HepG2 (cell line): ENCODE measurements around the gene MCFD2. TPM values are rescaled to one million over a fixed set of nuclear protein-coding genes. Genes with fewer than 3 reads are reported as not detected.

Experiments
- AGO2 ChIP-seq: fragments of 200-400 bp; formaldehyde crosslinking; optimal IDR thresholded peaks from 2 replicates; pipeline ENCODE3; 2017; ENCODE audit warnings: mild to moderate bottlenecking, low read depth, low read length, moderate library complexity
- ATM ChIP-seq: fragments of 450-650 bp; IDR thresholded peaks from 2 replicates; pipeline ENCODE4 v1.7.1; 2017; ENCODE audit warnings: mild to moderate bottlenecking, borderline replicate concordance
- BATF2 ChIP-seq: sonication (generic); formaldehyde crosslinking; IDR thresholded peaks from 2 replicates; pipeline ENCODE4 v1.8.0; 2022; ENCODE audit warnings: mild to moderate bottlenecking, missing genetic modification reagents, moderate library complexity
- CC2D1A ChIP-seq: sonication (generic); formaldehyde crosslinking; IDR thresholded peaks from 2 replicates; pipeline ENCODE4 v1.8.1; 2023; ENCODE audit warnings: mild to moderate bottlenecking, missing genetic modification reagents
- CENPT ChIP-seq: sonication (generic); formaldehyde crosslinking; IDR thresholded peaks from 2 replicates; pipeline ENCODE4 v1.8.0; 2022; ENCODE audit warnings: low read depth, mild to moderate bottlenecking, moderate library complexity, missing genetic modification reagents
- CREB1 ChIP-seq, 2 experiments: fragments of 450-650 bp in 1 of 2; IDR thresholded peaks; 2 replicates each; pipeline ENCODE4 v1.6.1; 2016 to 2017; ENCODE audit warnings: control low read depth in 1 of 2, mild to moderate bottlenecking in 1 of 2, missing compliant biosample characterization in 1 of 2, missing genetic modification characterization in 1 of 2
- FOXO4 ChIP-seq: sonication (generic); formaldehyde crosslinking; conservative IDR thresholded peaks from 2 replicates; pipeline ENCODE4 v1.8.1; 2023; ENCODE audit warnings: missing genetic modification reagents
- FOXP4 ChIP-seq: sonication (generic); formaldehyde crosslinking; IDR thresholded peaks from 2 replicates; pipeline ENCODE4 v1.4.0; 2020; ENCODE audit warnings: missing genetic modification reagents
- GATAD2A ChIP-seq: IDR thresholded peaks from 2 replicates; pipeline ENCODE4 v1.6.1; 2016
- GLI4 ChIP-seq: sonication (generic); formaldehyde crosslinking; IDR thresholded peaks from 2 replicates; pipeline ENCODE4 v1.5.1; 2020; ENCODE audit warnings: missing genetic modification reagents, mild to moderate bottlenecking, moderate library complexity, borderline replicate concordance
- IKZF5 ChIP-seq: IDR thresholded peaks from 2 replicates; pipeline ENCODE4 v1.6.1; 2018; ENCODE audit warnings: missing genetic modification reagents, mild to moderate bottlenecking, missing compliant biosample characterization
- NCOA5 ChIP-seq: sonication (generic); formaldehyde crosslinking; IDR thresholded peaks from 2 replicates; pipeline ENCODE4 v1.4.0; 2020; ENCODE audit warnings: missing genetic modification reagents
- PAXIP1 ChIP-seq: sonication (generic); formaldehyde crosslinking; conservative IDR thresholded peaks from 2 replicates; pipeline ENCODE4 v1.4.0; 2020; ENCODE audit warnings: mild to moderate bottlenecking, missing genetic modification reagents, moderate library complexity
- RBFOX2 ChIP-seq: fragments of 200-400 bp; formaldehyde crosslinking; IDR thresholded peaks from 2 replicates; pipeline ENCODE4 v1.6.1; 2017; ENCODE audit warnings: low read depth, mild to moderate bottlenecking, low read length
- SETDB1 ChIP-seq: sonication (generic); formaldehyde crosslinking; IDR thresholded peaks from 2 replicates; pipeline ENCODE4 v1.5.1; 2020; ENCODE audit warnings: missing genetic modification reagents, mild to moderate bottlenecking, borderline replicate concordance
- SIX4 ChIP-seq: sonication (generic); formaldehyde crosslinking; IDR thresholded peaks from 2 replicates; pipeline ENCODE4 v1.4.0; 2020; ENCODE audit warnings: missing genetic modification reagents
- ZNF136 ChIP-seq: sonication (generic); formaldehyde crosslinking; IDR thresholded peaks from 2 replicates; pipeline ENCODE4 v1.8.1; 2022; ENCODE audit warnings: low read depth, mild to moderate bottlenecking, moderate library complexity, missing genetic modification reagents
- ZNF205 ChIP-seq: IDR thresholded peaks from 2 replicates; pipeline ENCODE4 v1.6.1; 2018; ENCODE audit warnings: missing biosample characterization, missing genetic modification reagents
- ZNF30 ChIP-seq: sonication (generic); formaldehyde crosslinking; IDR thresholded peaks from 2 replicates; pipeline ENCODE4 v1.5.0; 2020; ENCODE audit warnings: mild to moderate bottlenecking, missing genetic modification reagents
- polyA plus RNA-seq, 8 experiments: library from polyadenylated mRNA; depleted of rRNA in 3 of 8; stranded (reverse) in 7 of 8; unstranded in 1 of 8; fragments of >200 nt; fragmentation: Illumina TruSeq in 4 of 8; extraction: Trizol in 4 of 8; gene quantifications; 2 replicates each; pipeline versions ENCODE4 v1.2.1 to v1.2.3, GENCODE V29; 2011 to 2016; ENCODE audit warnings: low read depth in 4 of 8, missing spikeins in 1 of 8, mixed read lengths in 1 of 8; ENCODE audit not compliant: insufficient read depth in 1 of 8
- total RNA-seq, 5 experiments: library from RNA; depleted of rRNA; stranded (reverse); fragments of >200 nt; fragmentation: Illumina TruSeq; extraction: Trizol; gene quantifications; 2 replicates each; pipeline ENCODE4 v1.2.3, GENCODE V29; 2016; ENCODE audit warnings: low read depth in 1 of 5
- TF ChIP-seq, protein P1 (sequence below): sonication (generic); formaldehyde crosslinking; IDR thresholded peaks from 2 replicates; pipeline ENCODE4 v1.4.0; 2020; ENCODE audit warnings: low read depth, mild to moderate bottlenecking, missing genetic modification reagents

The MCFD2 gene
- total and polyA plus RNA-seq, 2 of the 13 experiments (the other 11 are each of a cell fraction or from before 2014, with no cell fraction given) = 183 to 232 TPM

GRCh38 chr2:46954951-46955571 lies 39.5 kb upstream of the MCFD2 start (continued):
- TF ChIP-seq BATF2 (CRISPR knock-in tag) = no peak
- no peak for TF ChIP-seq SIX4 (CRISPR knock-in tag)
- no peak for TF ChIP-seq SETDB1 (CRISPR knock-in tag)
- TF ChIP-seq NCOA5 = no peak
- no peak for TF ChIP-seq GLI4 (CRISPR knock-in tag)
- no peak for TF ChIP-seq ZNF30
- no peak for TF ChIP-seq AGO2
- TF ChIP-seq ZNF205 (CRISPR knock-in tag) = 0 out of 2 replicates have a peak, but pooled peaks have one; percentile 41
- no peak for TF ChIP-seq FOXO4
- TF ChIP-seq IKZF5 = 0 out of 2 replicates have a peak, but pooled peaks have one; percentile 29
- TF ChIP-seq CREB1 (IDR thresholded peaks at IDR 0.05) = no peak
- no peak for TF ChIP-seq CREB1 (CRISPR knock-in tag; IDR thresholded peaks at IDR 0.05)
- TF ChIP-seq GATAD2A = peak; percentile 90
- TF ChIP-seq PAXIP1 (CRISPR knock-in tag) = peak; percentile 75; the same call in 1 of the 2 replicates
- TF ChIP-seq ATM = no peak
- TF ChIP-seq CC2D1A = no peak
- TF ChIP-seq ZNF136 (CRISPR knock-in tag) = no peak
- peak; percentile 58; the same call in 1 of the 2 replicates for TF ChIP-seq FOXP4 (CRISPR knock-in tag)
- TF ChIP-seq CENPT = no peak
- TF ChIP-seq, protein P1, sequence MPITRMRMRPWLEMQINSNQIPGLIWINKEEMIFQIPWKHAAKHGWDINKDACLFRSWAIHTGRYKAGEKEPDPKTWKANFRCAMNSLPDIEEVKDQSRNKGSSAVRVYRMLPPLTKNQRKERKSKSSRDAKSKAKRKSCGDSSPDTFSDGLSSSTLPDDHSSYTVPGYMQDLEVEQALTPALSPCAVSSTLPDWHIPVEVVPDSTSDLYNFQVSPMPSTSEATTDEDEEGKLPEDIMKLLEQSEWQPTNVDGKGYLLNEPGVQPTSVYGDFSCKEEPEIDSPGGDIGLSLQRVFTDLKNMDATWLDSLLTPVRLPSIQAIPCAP (CRISPR knock-in tag) = no peak
- TF ChIP-seq RBFOX2 = no peak
